GM19467 (cell line): ENCODE measurements around the gene PROS1.

ENCODE experiments used
- ATAC-seq: cut with Tn5 transposase; IDR thresholded peaks from one replicate; pipeline ENCODE4 v1.9.1; 2021; ENCODE audit warnings: mild to moderate bottlenecking, moderate library complexity; ENCODE audit not compliant: unreplicated experiment

The PROS1 gene

GRCh38 chr3:93973131-93974126 lies at the start of gene PROS1:
TSS of gene PROS1 (minus strand) at chr3:93973896. CDS start at chr3:93973749, 147 bp downstream.
- peak; percentile 89 for ATAC-seq

- no peak for ATAC-seq
These were observed 46.6 kb upstream of the PROS1 start for GRCh38 chr3:94020293-94020692.

- no peak for ATAC-seq
These were observed 46.0 kb upstream of the PROS1 start for GRCh38 chr3:94019659-94020058.

- ATAC-seq = no peak
These were observed 41.3 kb upstream of the PROS1 start for GRCh38 chr3:94015025-94015424.

GRCh38 chr3:94012185-94012584 lies 38.5 kb upstream of the PROS1 start:
- ATAC-seq = no peak

- no peak for ATAC-seq
These were observed 37.6 kb upstream of the PROS1 start for GRCh38 chr3:94011233-94011711.

GRCh38 chr3:94009608-94010007 lies 35.9 kb upstream of the PROS1 start:
- no peak for ATAC-seq

GRCh38 chr3:94008253-94008652 lies 34.6 kb upstream of the PROS1 start:
- no peak for ATAC-seq

- peak; percentile 95 for ATAC-seq
These were observed 30.7 kb upstream of the PROS1 start for GRCh38 chr3:94004301-94004910.

- no peak for ATAC-seq
These were observed 28.3 kb upstream of the PROS1 start for GRCh38 chr3:94001827-94002495.

GRCh38 chr3:94001191-94001590 lies 27.5 kb upstream of the PROS1 start:
- no peak for ATAC-seq

GRCh38 chr3:93994056-93994455 lies 20.4 kb upstream of the PROS1 start:
- ATAC-seq = no peak

GRCh38 chr3:93992207-93992606 lies 18.5 kb upstream of the PROS1 start:
- ATAC-seq = no peak

- no peak for ATAC-seq
These were observed 17.9 kb upstream of the PROS1 start for GRCh38 chr3:93991631-93992030.

GRCh38 chr3:93989241-93989640 lies 15.5 kb upstream of the PROS1 start:
- ATAC-seq = no peak

- ATAC-seq = no peak
These were observed 15.1 kb upstream of the PROS1 start for GRCh38 chr3:93988764-93989163.

- no peak for ATAC-seq
These were observed 14.6 kb upstream of the PROS1 start for GRCh38 chr3:93988283-93988682.

GRCh38 chr3:93984618-93985017 lies 10.9 kb upstream of the PROS1 start:
- no peak for ATAC-seq

- ATAC-seq = no peak
These were observed 9.7 kb upstream of the PROS1 start for GRCh38 chr3:93983408-93983807.

GRCh38 chr3:93981649-93982048 lies 8.0 kb upstream of the PROS1 start:
- no peak for ATAC-seq
